ENCODE results near the gene EFCAB11. TPM values are rescaled to one million over a fixed set of nuclear protein-coding genes. Genes with fewer than 3 reads are reported as not detected.

The EFCAB11 gene
- total and polyA plus RNA-seq, 8 donors: 5.3 to 13.9 (median 11.3) TPM

DNA sequence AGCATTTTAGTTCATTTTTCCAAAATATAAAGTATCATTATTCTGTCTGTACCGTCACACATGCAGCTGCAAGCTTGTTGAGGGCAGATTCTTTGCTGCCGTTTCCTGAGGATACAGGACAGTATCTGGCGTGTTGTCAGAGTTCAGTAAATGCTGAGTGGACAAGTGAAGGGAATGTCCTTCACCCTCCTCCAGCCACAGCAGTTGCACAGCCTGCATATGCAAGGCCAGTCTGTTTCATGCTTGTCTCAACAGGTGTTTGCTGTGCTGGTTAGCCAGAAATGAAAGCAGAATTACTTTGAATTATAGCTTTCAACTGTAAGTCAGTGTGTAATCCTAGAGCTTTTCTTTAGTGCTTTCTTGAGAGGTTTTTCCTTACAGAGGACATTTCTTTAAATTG, 37.7 kb upstream of the EFCAB11 start:
- intact Hi-C loops (cut with DNase I): no loop called here
- ATAC-seq (no peak), DNase-seq (no peak)
- Histone ChIP-seq H3K27ac (no peak overlapping the region), H3K36me3 (peaks cover 0 to 64% of the 10 kb centered on the region in 2 donors), H3K4me3 (no peak overlapping the region), H3K4me1 (no peaks in the 10 kb centered on the region), H3K27me3 (no peaks in the 10 kb centered on the region), H3K9me3 (no peaks in the 10 kb centered on the region)
- TF ChIP-seq, protein P1, sequence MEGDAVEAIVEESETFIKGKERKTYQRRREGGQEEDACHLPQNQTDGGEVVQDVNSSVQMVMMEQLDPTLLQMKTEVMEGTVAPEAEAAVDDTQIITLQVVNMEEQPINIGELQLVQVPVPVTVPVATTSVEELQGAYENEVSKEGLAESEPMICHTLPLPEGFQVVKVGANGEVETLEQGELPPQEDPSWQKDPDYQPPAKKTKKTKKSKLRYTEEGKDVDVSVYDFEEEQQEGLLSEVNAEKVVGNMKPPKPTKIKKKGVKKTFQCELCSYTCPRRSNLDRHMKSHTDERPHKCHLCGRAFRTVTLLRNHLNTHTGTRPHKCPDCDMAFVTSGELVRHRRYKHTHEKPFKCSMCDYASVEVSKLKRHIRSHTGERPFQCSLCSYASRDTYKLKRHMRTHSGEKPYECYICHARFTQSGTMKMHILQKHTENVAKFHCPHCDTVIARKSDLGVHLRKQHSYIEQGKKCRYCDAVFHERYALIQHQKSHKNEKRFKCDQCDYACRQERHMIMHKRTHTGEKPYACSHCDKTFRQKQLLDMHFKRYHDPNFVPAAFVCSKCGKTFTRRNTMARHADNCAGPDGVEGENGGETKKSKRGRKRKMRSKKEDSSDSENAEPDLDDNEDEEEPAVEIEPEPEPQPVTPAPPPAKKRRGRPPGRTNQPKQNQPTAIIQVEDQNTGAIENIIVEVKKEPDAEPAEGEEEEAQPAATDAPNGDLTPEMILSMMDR (IDR thresholded peaks at IDR 0.05): no peak

- peaks cover 0 to 64% of the 10 kb centered on the region in 2 donors for H3K36me3 ChIP-seq
- no peaks in the 10 kb centered on the region for H3K9me3 ChIP-seq
- no peaks in the 10 kb centered on the region for H3K27me3 ChIP-seq
- no peak overlapping the region for H3K27ac ChIP-seq
- H3K4me1 ChIP-seq: no peaks in the 10 kb centered on the region
- ATAC-seq (no peak), DNase-seq (no peak)
- no peak overlapping the region for H3K4me3 ChIP-seq
- TF ChIP-seq, protein P1 (IDR thresholded peaks at IDR 0.05): no peak
- intact Hi-C loops (cut with DNase I): no loop called here
These were observed 36.2 kb upstream of the EFCAB11 start for GRCh38 chr14:89990623-89991275.

DNA sequence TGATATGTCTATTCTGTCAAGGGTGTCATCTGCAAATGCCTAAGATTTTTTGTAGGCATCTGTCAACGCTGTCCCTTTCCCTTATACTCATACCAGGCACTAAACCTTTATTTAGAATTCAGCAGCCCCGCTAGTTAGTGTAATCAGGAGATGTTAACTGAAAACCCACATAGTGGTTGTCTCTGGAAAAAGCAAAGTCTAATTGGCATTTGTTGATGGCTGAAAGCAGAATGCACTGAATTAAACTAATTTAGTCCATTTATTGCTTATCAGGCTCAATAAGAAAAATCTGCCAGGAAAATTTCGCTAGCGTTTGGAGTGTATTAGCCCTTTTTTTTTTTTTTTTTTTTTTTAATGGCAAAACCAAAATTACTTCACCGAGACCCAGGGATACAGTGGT, 35.7 kb upstream of the EFCAB11 start:
- H3K27me3 ChIP-seq: no peaks in the 10 kb centered on the region
- no peaks in the 10 kb centered on the region for H3K9me3 ChIP-seq
- ATAC-seq (no peak), DNase-seq (no peak)
- no peak overlapping the region for H3K4me3 ChIP-seq
- no peaks in the 10 kb centered on the region for H3K4me1 ChIP-seq
- no peak overlapping the region for H3K27ac ChIP-seq
- peaks cover 0 to 63% of the 10 kb centered on the region in 2 donors for H3K36me3 ChIP-seq
- TF ChIP-seq, protein P1 (IDR thresholded peaks at IDR 0.05): no peak
- intact Hi-C loops (cut with DNase I): no loop called here

- Histone ChIP-seq H3K4me3 (no peak overlapping the region), H3K27ac (no peak overlapping the region), H3K27me3 (no peaks in the 10 kb centered on the region), H3K9me3 (no peaks in the 10 kb centered on the region), H3K36me3 (peaks cover 0 to 54% of the 10 kb centered on the region in 2 donors), H3K4me1 (no peaks in the 10 kb centered on the region)
- DNase-seq (no peak), ATAC-seq (no peak)
- TF ChIP-seq, protein P1 (IDR thresholded peaks at IDR 0.05): no peak
- intact Hi-C loops (cut with DNase I): no loop called here
These were observed 34.3 kb upstream of the EFCAB11 start for GRCh38 chr14:89988787-89989186.

GRCh38 chr14:89987161-89987475, 32.6 kb upstream of the EFCAB11 start:
- no peaks in the 10 kb centered on the region for H3K4me1 ChIP-seq
- no peak overlapping the region for H3K27ac ChIP-seq
- intact Hi-C loops (cut with DNase I): no loop called here
- DNase-seq (peak in 1 of 4 donors; percentile 49), ATAC-seq (no peak)
- H3K36me3 ChIP-seq: peaks cover 0 to 48% of the 10 kb centered on the region in 2 donors
- no peaks in the 10 kb centered on the region for H3K9me3 ChIP-seq
- no peaks in the 10 kb centered on the region for H3K27me3 ChIP-seq
- TF ChIP-seq, protein P1 (IDR thresholded peaks at IDR 0.05): no peak
- no peak overlapping the region for H3K4me3 ChIP-seq
